HG03442 (cell line): Measurements from ENCODE around the gene ACADVL.
"Not testable (repeated sequence)": the region's sequence is repeated elsewhere in the genome, so short reads cannot be mapped to it uniquely, and the experiment has no call there.

Experiments
- ATAC-seq: cut with Tn5 transposase; IDR thresholded peaks from one replicate; pipeline ENCODE4 v1.9.1; 2021; ENCODE audit warnings: mild to moderate bottlenecking, moderate library complexity; ENCODE audit not compliant: unreplicated experiment

Gene ACADVL

DNA sequence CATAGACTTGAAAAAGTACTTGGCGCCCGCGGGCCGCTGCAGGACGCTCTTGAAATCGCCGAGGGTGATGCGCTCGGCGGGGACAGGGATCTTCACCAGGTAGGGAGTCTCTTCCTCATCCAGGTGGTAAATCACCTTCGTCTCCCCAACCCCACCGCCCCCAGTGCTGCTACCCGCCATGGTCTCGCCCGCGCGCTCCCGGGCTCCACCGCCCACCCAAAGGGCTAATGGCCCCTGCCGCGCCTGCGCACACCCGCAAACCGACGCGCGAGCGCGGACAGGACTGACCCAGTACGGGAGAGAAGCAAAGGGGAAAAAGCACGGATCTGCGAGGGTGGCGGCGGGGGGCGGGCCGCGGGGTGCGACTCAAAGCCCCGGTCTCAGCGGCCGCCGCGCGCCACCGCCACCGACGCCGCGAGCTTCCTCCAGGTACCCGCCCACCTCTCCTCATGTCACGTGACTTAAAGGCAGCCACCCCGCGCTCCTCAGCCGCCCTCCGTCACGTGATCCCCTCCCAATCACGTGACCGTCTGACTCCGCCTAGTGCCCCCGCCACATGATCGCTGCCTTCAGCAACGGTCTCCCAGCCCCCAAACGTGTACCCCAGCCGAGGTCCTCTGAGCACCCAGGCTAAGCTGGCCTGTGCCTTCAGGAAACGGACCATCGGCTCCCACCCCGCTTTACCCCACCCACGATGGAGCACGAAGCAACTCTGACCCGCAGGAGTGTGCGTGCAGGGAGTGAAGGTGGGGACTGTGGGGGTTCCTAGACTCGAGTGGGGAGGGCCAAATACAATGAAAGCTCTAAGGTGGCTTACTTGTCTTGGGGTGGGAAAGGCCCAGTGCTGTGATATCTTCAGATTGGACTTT is 14.6 kb downstream of the ACADVL start, which contains the start of gene DVL2:
Gene DVL2, minus strand, starts transcription at position 435 of the 869 bp plus-strand sequence. Its CDS starts 255 bp downstream, at position 180.
- ATAC-seq: peak; percentile 60

DNA sequence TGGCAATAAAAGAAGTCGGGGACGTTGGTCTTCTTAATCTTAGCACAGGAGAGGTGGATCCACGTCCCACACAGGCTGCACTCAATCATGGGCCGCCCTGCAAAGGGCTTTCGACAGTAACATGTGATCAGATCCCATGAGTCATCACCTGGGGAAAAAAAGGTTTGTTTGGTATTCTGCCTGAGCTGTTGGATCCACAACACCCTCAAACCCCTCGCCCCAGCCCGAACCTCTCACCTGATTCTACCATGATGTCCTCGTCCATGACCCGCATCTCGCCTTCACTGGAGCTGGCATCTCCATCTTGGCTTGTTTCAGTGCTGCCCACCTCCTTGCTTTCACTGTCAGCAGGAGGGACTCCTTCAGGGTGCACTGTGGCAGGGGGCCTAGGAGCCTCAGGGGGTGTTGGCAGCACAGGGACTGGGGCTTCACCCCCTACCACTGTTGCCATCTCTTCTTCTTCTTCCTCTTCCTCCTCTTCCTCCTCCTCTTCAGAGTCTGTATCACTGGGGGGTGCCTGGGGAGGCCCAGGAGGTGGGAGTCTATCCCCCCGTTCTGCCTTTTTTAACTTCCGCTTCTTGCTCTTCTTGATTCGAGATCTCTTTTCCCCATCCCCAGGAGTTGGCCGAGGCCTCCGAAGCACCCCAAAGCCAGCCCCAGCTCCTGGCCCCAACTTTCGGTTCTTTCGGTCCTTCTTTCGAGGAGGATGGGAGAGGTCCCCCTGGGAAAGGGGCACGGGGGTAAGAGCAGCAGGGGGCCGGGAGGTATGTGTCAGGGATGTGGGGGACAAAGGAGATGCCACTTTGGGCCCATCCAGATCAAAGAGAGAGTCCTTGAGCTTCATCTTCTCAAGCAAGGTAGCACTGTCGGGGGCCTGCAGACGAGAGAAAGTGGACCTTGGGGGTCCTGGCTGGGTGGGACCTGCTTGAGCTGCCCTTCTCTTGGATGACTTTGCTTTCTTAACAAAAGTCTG is 16.2 kb downstream of the ACADVL start:
- ATAC-seq: no peak

DNA sequence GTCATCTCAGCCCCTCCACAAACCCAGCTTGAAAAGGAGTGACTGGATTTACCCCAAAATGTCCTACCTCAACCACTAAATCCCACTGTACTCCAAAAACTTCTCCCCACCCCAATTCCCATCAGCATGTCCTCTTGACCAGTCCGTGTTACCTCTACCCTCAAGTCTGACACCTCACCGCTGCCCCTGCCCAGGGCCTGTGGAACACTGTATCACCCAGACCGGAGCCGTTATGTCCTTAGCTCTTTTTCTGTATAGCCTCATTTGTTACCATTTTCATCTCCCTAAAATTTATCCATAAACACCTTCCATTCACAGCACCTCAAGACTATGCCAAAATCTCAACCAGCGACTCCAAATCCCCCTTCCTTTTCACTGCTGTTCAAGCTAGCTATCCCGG is 17.1 kb downstream of the ACADVL start:
- ATAC-seq: no peak

DNA sequence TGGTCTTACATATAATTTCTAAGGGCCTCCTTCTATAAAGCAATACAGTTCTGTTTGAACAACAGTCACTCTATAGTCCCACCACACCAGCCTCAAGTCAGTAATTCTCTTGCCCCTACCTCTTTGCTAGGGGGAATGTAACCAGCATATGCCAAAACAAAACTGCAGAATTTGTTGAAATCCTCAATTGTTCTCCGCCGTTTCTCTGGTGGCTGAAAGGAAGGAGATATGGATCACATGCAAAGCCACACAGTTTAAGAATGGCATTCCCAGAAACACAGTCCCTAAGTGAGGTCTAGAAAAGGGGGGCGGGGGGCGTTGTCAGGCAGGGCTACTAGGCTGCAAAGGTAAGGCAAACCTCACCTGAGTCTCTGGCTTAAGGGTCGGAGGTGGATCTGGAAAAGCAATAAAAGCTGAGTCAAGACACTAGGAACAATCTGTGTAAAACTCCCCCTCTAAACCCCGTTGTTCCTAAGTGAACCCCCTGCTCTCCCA is 17.6 kb downstream of the ACADVL start:
- ATAC-seq: no peak

DNA sequence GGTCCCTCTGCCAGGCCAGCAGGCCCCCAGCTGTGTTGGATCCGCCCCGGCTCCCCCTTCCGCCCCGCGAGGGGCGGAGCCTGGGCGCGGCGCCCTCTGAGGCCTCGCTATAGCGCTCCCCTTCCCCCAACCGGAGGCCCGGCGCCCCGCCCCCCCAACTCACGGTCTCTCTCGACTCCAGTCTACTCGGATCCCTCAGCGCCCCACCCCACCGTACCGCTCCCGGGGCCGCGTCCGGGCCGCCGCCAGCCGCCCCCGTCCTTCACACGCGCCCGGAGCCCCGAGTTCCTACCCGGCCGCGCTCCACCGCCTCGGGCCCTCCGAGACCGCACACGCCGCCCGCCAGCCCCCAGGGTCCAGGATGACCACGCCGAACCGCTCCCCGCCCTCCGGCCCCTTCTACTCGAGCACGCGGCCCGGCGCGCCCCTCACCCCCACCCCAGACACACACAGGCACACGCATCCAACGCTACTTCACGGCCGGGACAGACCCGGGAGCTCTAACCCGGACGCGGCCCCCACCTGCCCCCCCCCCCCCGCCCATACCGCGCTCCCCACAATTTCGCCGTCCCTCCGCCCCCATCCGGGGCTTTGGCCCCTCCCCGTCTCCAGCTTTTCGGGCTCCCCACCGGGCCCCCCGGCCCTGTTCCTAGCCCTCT is 18.2 kb downstream of the ACADVL start:
- no peak for ATAC-seq

DNA sequence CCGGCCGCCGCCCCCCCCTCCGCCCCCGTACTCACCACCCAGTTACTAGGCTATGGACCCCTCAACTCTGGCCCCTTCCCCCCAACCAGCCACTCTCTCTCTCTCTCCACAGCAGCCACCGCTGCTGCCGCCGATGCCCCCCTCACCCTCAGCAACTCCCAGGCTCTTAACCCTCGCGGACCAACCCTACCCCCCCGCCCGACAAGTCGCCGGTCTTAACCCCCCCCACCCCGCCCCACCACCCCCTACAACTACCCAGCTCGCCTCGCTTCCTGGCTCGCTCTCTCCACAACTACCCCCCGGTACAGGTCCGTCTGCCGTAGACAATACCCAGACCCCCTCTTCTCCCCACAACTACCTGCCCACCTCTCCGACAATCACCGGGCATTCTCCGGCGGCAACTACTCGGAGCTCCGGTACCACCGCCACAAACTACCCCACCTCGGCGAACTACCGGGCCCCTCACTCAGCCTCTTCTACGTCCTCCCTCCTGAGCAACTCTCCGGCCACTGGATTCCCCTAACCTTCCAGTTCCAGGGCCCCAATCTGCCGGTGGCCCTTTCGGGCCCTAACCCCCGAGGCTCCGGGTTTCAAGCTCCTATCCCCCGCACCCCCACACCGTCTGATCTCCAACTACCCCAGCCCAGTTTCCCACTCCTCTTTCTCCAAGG is 18.8 kb downstream of the ACADVL start:
- ATAC-seq: no peak

DNA sequence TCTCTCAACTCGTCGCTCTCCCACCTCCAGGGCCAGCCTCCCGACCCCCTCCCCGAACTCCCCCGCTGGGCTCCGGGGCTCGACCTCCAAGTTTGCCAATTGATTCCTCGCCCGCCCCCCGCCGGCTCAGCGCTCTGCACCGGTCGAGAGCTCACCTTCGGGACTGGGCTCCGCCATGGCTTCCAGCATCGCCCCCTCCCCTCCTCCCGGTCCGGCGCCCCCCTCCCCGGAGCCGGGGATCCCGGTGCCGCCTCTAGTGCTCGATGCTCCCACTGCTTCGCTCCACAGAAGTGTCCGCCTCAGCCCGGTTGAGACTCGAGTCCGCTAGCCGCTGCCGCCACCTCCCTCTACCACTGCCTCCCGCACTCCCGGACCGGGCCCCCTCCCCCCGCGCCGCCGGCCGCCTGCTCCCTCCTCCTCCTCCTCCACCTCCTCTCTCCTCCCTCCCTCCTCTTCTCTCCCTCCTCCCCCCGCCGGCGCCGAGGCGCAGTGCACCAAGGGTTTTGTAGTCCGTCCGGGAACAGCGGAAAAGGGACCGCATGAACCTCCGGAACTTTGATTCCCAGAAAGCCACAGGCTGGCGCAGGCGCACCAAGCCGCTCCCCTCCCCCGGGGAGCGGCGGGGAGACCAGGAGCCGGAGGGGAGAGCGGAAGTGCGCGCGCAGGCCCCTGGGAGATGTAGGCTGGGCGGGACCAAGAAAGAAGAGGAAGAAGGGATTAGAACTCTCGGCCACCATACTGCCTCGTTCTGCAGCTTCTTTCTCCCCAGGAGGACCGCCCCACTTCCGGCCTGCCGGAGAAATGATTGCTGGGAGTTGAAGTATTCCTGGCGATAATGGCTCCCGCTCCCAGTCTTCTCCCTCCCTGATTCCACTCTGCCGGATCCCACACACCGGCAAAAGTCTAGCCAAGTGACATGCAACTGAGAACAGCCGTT is 19.6 kb downstream of the ACADVL start, which contains the start of gene PHF23:
Gene PHF23, minus strand, starts transcription at position 367 of the 937 bp plus-strand sequence. Its CDS starts 178 bp downstream, at position 189.
- peak; percentile 46 for ATAC-seq

DNA sequence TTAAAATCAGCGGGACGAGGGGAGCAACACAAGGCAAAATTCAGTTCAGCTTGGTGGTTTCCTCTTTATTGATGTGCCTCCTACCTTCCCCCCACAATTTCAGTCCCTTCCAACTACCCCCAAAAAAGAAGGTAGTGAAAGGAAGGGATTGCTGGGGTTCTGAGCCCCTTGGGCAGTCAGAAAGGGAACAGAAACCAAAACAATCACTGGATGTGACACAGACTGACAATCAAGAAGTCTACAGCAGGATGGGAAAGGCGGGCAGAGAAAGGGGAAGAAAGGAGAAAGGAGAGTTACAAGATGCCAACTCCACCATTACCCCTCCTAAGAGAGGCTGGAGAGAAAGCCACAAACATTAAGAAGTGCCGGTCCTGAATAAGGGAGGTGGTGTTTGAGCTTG is 20.6 kb downstream of the ACADVL start:
- no peak for ATAC-seq

DNA sequence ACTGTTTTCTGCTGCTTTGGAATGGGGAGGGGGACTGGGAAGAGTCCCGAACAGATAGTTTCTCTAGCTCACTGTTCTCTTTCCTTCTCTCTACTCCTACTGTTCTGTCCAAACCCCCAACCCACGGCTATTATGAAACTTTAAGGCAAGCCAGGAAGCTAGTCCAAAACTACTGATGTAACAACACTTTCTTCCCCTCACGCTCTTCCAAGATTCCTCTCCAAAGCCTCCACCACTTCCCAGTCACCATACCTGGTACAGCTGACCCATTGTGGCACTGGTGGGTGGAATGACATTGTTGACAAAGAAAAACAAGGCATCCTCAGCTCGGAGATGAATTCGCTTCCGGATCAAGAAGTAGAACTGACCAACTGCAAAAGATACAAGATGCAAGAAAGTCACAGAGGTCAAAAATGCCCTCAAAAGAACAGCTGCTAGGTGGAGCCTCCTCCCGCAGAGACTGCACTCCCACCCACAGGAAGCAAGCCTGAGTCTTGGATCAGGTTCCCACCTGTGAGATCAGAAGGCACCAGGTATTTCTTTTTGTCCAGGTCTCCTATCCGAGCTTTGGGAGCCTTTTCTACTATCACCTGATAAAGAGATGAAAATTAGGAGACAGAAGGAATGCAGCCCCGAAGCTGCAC is 21.5 kb downstream of the ACADVL start:
- ATAC-seq: no peak

DNA sequence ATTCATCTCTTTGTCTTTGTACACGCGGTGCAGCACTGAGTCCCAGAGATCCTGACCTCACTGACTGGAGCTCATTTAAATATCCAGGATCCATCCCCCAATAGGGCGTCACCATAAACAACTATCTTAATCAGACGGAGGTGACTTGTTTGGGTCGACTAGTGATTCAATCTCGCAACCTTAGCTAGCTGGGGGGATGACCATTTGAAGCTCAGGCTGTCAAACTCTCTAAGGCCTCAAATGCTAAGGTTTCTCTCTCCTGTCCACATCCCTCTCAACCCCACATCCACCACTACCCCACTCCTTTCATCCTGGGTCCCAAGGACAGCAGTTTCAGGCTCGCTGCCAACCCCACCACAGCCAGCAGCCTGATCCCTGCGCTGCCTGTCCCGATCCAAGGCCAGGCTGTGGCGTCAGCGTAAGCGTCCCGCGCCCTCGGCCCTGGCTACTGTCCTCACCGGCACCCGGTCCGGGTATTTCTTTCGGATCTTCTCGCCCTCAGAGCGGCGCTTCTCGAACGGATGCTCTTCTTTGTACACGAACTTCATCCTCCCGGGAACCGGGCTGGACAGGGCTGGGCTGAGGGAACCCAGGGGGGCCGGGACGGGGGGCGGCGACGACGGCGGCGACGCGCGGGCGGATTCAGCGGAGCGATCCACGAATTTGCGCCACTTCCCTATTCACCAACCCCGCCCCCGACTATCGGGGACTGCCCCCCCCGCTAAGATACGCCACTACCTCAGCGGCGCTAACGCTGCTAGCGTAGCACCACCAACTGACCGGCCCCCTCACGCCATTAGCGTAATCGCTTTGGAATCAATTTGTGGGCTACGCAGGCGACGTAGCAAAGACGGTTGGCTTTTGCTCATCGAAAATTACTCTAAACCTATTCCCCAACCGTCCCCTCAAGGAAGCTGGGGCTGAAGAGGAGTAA is 22.3 kb downstream of the ACADVL start, which contains the start of gene GABARAP:
Gene GABARAP, minus strand, starts transcription at position 667 of the 934 bp plus-strand sequence. Its CDS starts 119 bp downstream, at position 548.
- ATAC-seq: peak; percentile 34

DNA sequence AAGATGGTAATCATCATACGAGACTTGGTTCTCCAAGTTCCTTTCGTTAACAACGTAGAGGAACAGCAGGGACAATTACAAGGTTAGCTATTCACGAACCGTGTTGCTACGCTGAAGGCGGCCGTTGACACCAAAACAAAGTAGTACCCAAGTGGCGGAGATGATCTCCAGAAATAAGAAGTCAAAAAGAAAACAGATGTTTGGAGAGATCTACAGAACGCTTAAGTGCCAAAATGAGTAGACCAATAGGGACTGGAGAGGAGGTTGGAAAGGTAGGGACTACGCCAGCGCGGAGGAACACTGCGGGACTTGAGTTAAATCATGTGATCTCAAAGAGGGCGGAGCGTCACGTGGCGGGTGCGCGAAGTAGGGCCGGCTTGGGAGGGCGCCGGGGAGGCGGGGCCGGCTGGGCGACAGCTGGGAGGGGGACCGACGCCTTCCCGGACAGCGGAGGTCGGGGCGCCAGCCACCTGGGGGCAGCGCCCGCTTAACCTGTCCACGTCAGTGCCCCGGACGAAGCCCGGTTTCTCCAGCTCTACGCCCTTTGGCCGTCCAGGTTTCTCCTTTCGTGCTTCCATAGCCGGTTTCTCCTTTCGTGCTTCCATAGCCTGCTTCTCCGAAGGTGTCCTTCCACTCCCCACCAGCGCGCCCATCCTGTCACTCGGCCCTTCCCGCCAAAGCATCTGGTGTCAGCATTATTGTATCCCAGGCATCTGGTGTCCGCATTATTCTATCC is 23.1 kb downstream of the ACADVL start:
- ATAC-seq: peak; percentile 35

DNA sequence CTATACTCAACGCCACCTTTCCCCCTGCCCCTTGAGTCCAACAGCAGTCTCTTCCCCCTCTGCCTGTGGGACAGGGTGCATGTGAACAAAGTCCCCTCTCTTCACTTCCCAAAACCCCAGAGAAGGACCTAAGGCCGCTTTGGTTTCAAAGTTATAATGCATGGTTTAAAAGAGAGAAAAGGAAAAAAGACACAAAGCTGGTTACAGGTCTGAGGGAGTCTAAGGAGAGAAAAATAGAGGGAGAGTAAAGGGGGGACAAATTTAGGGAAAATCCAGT is 23.7 kb downstream of the ACADVL start:
- ATAC-seq: no peak

DNA sequence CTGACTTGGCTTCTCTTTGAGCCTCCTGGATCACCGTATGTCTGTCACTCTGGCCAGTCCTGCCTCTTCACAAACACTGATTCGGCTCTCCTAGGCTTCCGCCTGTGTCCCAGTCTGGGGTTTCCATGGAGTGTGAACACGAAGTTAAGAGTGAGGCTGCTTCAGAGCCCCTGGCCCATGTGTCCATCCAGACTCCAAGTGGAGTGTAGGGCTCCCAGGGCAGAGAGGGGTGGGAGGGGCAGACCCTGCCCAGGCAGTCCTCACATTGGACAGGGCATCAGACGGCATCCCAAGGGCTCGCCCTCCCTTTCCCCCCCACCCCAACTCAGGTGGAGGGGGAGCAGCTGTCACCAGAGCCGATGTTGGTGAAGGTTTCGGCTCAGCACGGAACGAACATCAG is 24.1 kb downstream of the ACADVL start:
- not testable (repeated sequence) for ATAC-seq

DNA sequence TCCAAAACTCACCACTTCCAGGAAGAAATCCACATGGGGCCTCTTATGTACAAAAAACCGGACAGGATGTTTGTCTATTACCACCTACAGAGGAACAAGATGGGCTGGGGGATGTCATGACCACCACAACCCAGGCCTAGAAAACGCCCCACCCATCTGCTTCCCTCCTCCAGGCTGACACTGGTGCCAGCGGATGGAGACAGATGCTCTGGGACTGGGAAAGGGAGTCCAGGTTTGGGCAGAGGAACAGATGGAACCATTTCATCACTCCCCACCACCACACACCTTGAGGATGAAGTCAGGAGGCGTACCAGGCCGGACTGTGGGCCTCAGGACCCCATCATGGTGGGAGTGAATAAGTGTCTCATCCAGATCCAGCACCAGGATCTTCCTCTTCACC is 27.0 kb downstream of the ACADVL start:
- no peak for ATAC-seq

DNA sequence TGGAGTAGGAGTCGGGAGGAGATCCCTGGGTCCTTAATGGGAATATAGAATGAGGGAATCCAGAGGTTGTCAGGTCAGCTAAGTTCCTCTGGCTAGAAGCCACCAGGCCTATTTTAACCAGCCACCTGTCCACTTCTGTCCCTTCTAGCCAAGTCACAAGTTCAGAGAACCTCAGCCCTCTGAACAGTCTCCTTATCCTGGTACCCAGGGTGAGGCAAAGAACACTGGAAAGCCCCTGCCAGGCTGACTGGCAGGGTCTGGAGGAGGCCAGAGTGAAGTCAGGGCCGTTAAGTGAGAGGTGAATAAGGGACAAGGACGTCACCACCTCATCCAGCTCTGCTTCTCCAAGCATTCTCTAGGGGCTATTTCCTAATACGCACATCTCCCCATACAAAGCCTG is 29.1 kb downstream of the ACADVL start:
- ATAC-seq: no peak

DNA sequence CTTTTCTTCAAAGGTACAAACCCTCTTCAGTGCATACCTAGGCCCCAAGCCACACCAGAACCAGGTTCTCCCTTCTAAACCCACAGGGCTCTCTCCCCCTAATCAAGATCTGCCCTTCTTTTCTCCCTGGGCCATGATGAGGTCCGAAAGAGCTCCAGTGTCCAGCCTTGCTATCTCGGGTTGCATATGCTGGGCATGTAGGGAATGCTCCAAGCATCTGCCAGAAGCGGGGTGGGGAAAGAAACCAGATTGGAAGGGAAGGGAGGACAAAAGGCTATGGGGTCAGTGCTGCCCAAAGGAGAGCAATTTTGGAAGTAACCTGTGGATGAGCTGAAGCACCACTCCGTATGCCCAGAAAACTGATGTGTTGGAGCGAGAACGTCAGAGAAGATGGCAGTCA is 29.5 kb downstream of the ACADVL start:
- ATAC-seq: no peak

DNA sequence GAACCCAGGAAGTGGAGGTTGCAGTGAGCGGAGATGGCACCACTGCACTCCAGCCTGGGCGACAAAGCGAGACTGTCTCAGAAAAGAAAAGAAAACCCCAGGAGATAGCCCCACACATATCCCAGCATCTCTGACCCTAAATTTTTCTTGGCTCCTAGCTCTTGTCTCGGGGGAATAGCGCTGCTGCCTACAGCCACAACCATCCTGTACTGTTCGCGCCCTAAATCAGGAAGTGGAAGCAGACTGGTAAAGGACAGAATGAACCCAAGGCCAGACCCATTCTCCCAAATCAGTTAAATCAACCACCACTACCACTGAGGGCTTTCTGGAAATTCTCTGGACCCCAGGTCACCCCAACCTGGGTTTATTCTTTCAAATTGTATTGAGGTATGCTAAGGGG is 30.1 kb downstream of the ACADVL start:
- no peak for ATAC-seq
